Measurements from ENCODE around the gene TTLL4.
"Not testable (repeated sequence)": the region's sequence is repeated elsewhere in the genome, so short reads cannot be mapped to it uniquely, and the experiment has no call there.

TTLL4 gene

GRCh38 chr2:218754781-218755180, 44.1 kb downstream of the TTLL4 start:
- no peak for TF ChIP-seq TAF1 (IDR thresholded peaks at IDR 0.05; ENCODE audit: low read depth, low read length)
- no peak for TF ChIP-seq POU2F2 (IDR thresholded peaks at IDR 0.05; ENCODE audit: low read depth, low read length)
- no peak for TF ChIP-seq POLR2AphosphoS5 (IDR thresholded peaks at IDR 0.05; ENCODE audit: low read depth, low read length)
- TF ChIP-seq SPI1 (IDR thresholded peaks at IDR 0.05; ENCODE audit: low read depth, low read length) = no peak
- TF ChIP-seq POLR2A (IDR thresholded peaks at IDR 0.05; ENCODE audit: low read depth, low read length) = no peak
- no peak for TF ChIP-seq PAX5 (IDR thresholded peaks at IDR 0.05; ENCODE audit: insufficient read depth, low read length, severe bottlenecking)
- DNase-seq (ENCODE audit: insufficient read length, low spot score) (no peak), FAIRE-seq (no peak)

DNA sequence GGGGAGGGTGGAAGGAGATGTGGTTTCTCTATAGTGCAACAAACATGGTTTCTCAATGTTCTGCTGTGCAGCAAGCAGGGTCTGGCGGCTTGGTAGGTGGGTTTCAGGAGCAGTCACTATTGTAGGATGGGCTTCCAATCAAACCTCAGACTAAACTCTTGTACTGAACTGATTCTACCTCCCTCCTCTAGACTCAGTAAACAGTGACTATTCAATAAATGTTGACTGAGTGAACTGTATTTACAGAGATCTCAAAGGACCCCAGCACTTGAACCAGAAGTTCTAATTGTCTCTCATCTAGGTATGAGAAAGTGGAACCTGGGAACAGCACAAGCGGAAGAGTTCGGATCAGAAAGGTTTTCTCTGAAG, 44.5 kb downstream of the TTLL4 start:
- TF ChIP-seq PAX5 (IDR thresholded peaks at IDR 0.05; ENCODE audit: insufficient read depth, low read length, severe bottlenecking) = no peak
- no peak for TF ChIP-seq SPI1 (IDR thresholded peaks at IDR 0.05; ENCODE audit: low read depth, low read length)
- TF ChIP-seq POU2F2 (IDR thresholded peaks at IDR 0.05; ENCODE audit: low read depth, low read length) = no peak
- TF ChIP-seq TAF1 (IDR thresholded peaks at IDR 0.05; ENCODE audit: low read depth, low read length) = no peak
- TF ChIP-seq POLR2AphosphoS5 (IDR thresholded peaks at IDR 0.05; ENCODE audit: low read depth, low read length) = no peak
- TF ChIP-seq POLR2A (IDR thresholded peaks at IDR 0.05; ENCODE audit: low read depth, low read length) = no peak
- DNase-seq (ENCODE audit: insufficient read length, low spot score) (no peak), FAIRE-seq (no peak)

DNA sequence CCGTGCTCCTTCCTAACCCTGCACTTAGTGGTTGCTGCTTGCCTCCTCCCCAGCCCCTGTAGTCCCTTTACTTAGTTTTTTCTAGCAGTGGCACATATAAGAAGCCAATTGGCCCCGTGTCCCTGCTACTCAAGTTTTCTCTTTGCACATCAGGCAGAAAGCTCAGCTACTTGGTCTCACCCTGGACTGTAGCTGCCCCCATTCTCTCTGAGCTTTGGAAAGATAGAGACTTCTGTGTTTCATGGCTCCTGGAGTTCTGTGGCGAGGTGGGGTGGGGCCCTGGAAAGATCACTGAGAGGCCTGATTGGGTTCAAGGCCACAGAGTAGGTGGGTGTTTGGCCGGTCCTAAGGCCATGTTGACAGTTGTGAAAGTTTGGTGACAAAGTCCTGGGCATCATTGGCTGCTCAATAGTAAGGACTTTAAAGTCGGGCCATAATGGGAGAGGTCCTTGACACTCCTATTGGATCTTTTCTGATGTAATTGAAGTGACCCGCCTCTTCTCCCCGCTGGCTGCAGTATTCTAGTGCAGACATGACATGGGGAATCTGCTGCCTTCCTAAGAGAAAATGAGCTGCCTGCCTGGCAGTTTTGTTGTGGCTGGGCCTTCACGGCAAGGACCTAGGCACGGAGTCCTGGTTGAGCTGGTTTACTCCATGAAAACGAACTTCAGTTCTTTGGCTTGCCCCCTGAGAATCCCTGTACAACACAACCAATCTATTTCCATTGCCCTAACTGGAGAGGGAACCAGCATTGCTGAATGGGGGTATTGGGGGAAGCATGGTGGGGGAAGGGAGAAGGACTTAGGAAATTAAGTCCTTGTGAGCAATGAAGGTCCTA, 45.2 kb downstream of the TTLL4 start:
- no peak for FAIRE-seq
- no peak for TF ChIP-seq PAX5 (IDR thresholded peaks at IDR 0.05; ENCODE audit: insufficient read depth, low read length, severe bottlenecking)
- TF ChIP-seq POLR2A (IDR thresholded peaks at IDR 0.05; ENCODE audit: low read depth, low read length) = no peak
- no peak for TF ChIP-seq SPI1 (IDR thresholded peaks at IDR 0.05; ENCODE audit: low read depth, low read length)
- no peak for TF ChIP-seq POU2F2 (IDR thresholded peaks at IDR 0.05; ENCODE audit: low read depth, low read length)
- no peak for TF ChIP-seq POLR2AphosphoS5 (IDR thresholded peaks at IDR 0.05; ENCODE audit: low read depth, low read length)
- TF ChIP-seq TAF1 (IDR thresholded peaks at IDR 0.05; ENCODE audit: low read depth, low read length) = no peak
- no peak for DNase-seq (ENCODE audit: insufficient read length, low spot score)

DNA sequence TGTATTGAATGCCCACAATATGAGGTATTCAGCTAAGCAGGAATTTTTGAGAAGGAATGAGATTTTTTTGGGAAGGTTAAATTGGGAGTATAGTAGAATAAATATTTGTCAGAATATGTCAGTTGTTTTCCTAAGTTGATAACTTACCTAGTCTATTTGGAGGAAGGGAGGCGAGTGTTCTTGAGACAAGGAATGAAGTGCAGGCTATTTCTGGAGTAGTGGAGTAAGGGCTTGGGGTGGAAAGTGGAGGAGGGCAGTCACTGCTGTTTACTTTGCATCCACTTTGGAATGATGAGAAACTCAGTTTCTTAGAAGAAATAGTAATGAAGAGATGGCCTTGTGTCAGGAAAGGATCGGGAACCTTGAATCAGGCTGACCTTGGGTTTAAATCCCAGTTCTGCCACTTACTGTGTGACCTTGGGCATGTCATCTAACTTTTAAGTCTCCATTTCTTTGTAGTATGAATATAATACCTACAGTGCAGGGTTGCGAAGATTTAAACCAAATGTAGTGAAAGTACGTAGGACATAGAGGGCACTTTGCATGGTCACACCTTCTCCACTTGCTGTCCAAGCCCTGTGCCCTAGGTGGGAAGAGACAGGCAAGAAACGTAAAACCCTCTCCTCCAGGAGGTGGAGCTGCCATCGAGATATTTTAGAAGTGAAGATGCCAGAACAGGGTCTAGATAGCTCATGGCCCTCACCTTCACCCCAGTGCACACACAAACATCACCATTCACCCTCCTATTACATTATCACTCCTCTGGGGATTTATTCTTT, 46.2 kb downstream of the TTLL4 start:
- TF ChIP-seq TAF1 (IDR thresholded peaks at IDR 0.05; ENCODE audit: low read depth, low read length) (no peak), SPI1 (IDR thresholded peaks at IDR 0.05; ENCODE audit: low read depth, low read length) (no peak), POU2F2 (IDR thresholded peaks at IDR 0.05; ENCODE audit: low read depth, low read length) (no peak)
- no peak for DNase-seq (ENCODE audit: insufficient read length, low spot score)
- no peak for FAIRE-seq

DNA sequence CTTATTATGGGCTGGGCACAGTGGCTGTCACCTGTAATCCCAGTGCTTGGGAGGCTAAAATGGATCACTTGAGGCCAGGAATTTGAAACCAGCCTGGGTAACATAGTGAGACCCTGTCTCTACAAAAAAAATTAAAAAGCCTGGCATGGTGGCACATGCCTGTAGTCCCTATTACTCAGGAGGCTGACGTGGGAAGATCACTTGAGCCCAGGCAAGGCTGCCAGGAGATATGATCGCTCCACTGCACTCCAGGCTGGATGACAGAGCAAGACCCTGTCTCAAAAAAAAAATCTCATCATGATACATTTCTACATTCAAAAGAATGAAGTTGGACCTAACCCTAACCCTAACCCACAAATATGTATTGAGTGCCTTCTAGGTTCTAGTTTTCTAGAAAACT, 51.2 kb downstream of the TTLL4 start:
- DNase-seq (ENCODE audit: insufficient read length, low spot score) = no peak
- TF ChIP-seq TAF1 (IDR thresholded peaks at IDR 0.05; ENCODE audit: low read depth, low read length) (no peak), SPI1 (IDR thresholded peaks at IDR 0.05; ENCODE audit: low read depth, low read length) (no peak), PAX5 (IDR thresholded peaks at IDR 0.05; ENCODE audit: insufficient read depth, low read length, severe bottlenecking) (no peak), POLR2AphosphoS5 (IDR thresholded peaks at IDR 0.05; ENCODE audit: low read depth, low read length) (no peak), POLR2A (IDR thresholded peaks at IDR 0.05; ENCODE audit: low read depth, low read length) (no peak), POU2F2 (IDR thresholded peaks at IDR 0.05; ENCODE audit: low read depth, low read length) (no peak)
- no peak for FAIRE-seq

DNA sequence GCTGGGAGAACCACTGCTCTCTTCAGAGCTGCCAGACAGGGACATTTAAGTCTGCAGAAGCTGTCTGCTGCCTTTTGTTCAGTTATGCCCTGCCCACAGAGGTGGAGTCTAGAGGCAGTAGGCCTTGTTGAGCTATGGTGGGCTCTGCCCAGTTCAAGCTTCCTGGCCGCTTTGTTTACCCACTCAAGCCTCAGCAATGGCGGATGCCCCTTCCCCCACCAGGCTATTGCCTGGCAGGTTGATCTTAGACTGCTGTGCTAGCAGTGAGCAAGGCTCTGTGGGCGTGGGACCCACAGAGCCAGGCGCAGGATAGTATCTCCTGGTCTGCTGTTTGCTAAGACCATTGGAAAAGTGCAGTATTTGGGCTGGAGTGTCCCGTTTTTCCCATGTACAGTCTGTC, 62.1 kb downstream of the TTLL4 start:
- FAIRE-seq; DNase-seq (ENCODE audit: insufficient read length, low spot score): not testable (repeated sequence)

DNA sequence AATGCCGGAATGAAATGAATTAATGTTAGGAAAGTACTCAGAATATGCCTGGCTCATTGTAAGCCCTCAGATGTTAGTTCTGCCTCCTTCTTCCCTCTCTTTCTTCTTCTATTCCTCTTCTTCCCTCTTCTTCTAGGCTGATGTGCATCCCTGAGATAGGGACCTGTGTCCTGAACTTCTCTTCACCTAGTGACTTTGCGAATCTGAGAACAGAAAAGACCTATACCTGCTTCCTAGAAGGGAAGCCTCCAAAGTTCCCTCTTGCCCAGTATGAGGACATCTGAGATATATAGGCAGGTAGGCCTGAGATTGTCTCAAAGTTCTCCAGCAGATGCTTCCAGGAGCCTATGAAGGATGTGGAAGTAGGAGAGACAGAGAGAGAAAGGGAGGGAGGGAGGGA, 63.2 kb downstream of the TTLL4 start:
- no peak for FAIRE-seq
- no peak for DNase-seq (ENCODE audit: insufficient read length, low spot score)
- no peak for TF ChIP-seq SPI1 (IDR thresholded peaks at IDR 0.05; ENCODE audit: low read depth, low read length)
- TF ChIP-seq POLR2A (IDR thresholded peaks at IDR 0.05; ENCODE audit: low read depth, low read length) = no peak
- TF ChIP-seq POU2F2 (IDR thresholded peaks at IDR 0.05; ENCODE audit: low read depth, low read length) = no peak
- no peak for TF ChIP-seq PAX5 (IDR thresholded peaks at IDR 0.05; ENCODE audit: insufficient read depth, low read length, severe bottlenecking)
- no peak for TF ChIP-seq TAF1 (IDR thresholded peaks at IDR 0.05; ENCODE audit: low read depth, low read length)
- TF ChIP-seq POLR2AphosphoS5 (IDR thresholded peaks at IDR 0.05; ENCODE audit: low read depth, low read length) = no peak

GRCh38 chr2:218776488-218776887, 65.9 kb downstream of the TTLL4 start:
- no peak for FAIRE-seq
- DNase-seq (ENCODE audit: insufficient read length, low spot score) = no peak
- no peak for TF ChIP-seq POLR2AphosphoS5 (IDR thresholded peaks at IDR 0.05; ENCODE audit: low read depth, low read length)
- TF ChIP-seq POU2F2 (IDR thresholded peaks at IDR 0.05; ENCODE audit: low read depth, low read length) = no peak
- no peak for TF ChIP-seq SPI1 (IDR thresholded peaks at IDR 0.05; ENCODE audit: low read depth, low read length)
- TF ChIP-seq TAF1 (IDR thresholded peaks at IDR 0.05; ENCODE audit: low read depth, low read length) = no peak
- no peak for TF ChIP-seq POLR2A (IDR thresholded peaks at IDR 0.05; ENCODE audit: low read depth, low read length)
- TF ChIP-seq PAX5 (IDR thresholded peaks at IDR 0.05; ENCODE audit: insufficient read depth, low read length, severe bottlenecking) = no peak

DNA sequence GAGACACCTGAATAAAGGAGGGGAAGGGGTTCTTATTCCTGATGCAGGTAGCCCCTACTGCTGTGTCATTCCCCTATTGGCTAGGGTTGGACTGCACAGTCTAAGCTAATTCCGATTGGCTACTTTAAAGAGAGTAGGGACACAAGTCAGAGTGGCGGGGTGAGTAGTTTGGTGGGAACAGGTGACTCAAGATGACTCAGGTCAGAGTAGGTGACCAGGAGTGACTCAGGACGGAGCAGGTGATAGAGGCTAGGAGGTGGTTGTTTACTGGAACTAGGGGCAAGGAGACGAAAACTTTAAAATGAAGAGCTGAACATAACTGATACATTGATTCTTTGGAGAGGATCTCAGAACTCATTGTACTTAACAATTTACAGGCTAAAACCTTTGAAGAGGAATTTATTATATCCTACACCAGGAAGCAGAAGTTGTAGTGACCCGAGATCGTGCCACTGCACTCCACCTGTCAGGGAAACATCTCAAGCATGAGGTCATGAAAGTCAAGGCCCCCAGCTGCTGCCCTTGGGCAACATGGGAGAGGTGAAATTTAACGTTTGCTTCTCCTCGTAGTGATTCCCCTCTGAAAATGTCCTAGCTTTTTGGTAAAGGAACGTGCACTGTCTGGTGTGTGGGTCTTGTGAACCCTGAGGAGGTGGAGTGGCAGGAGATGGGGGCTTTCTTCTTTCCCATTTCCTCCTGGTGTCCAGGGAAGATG, 66.8 kb downstream of the TTLL4 start:
- DNase-seq (ENCODE audit: insufficient read length, low spot score) = no peak
- TF ChIP-seq POLR2AphosphoS5 (IDR thresholded peaks at IDR 0.05; ENCODE audit: low read depth, low read length) (no peak), TAF1 (IDR thresholded peaks at IDR 0.05; ENCODE audit: low read depth, low read length) (no peak), POU2F2 (IDR thresholded peaks at IDR 0.05; ENCODE audit: low read depth, low read length) (no peak), PAX5 (IDR thresholded peaks at IDR 0.05; ENCODE audit: insufficient read depth, low read length, severe bottlenecking) (no peak), POLR2A (IDR thresholded peaks at IDR 0.05; ENCODE audit: low read depth, low read length) (no peak), SPI1 (IDR thresholded peaks at IDR 0.05; ENCODE audit: low read depth, low read length) (no peak)
- FAIRE-seq = no peak

Measured in GM12891 (cell line).